Kidney (tissue), 14 donors: ENCODE data around the gene SOX5. TPM values are rescaled to one million over a fixed set of nuclear protein-coding genes. Genes with fewer than 3 reads are reported as not detected.
"Not testable (repeated sequence)": the region's sequence is repeated elsewhere in the genome, so short reads cannot be mapped to it uniquely, and the experiment has no call there.

Experiments used
- DNase-seq, 5 donors: peaks; one replicate each; pipeline ENCODE4 v3.0.0-alpha.2; 2013 to 2020
- FAIRE-seq: peaks from 2 replicates; lab custom pipeline; 2012; peaks lifted over from hg19 to GRCh38; lab: Jason Lieb, UNC
- H3K27ac ChIP-seq, 2 donors: one replicate each; pipeline ENCODE4 v1.7.0; 2013; ENCODE audit warnings: low read depth in 2 of 2, low read length in 2 of 2, inconsistent platforms in 1 of 2
- H3K27me3 ChIP-seq: one replicate; pipeline ENCODE4 v1.7.1; 2013; ENCODE audit warnings: low read length, inconsistent platforms; ENCODE audit not compliant: control insufficient read depth, insufficient read depth
- H3K36me3 ChIP-seq, 3 donors: one replicate each; pipeline versions ENCODE4 v1.7.0 to v1.7.1; 2013; ENCODE audit warnings: low read length in 3 of 3, control low read depth in 1 of 3, inconsistent platforms in 1 of 3; ENCODE audit not compliant: insufficient read depth in 3 of 3, control insufficient read depth in 2 of 3
- H3K4me1 ChIP-seq, 3 donors: one replicate each; pipeline versions ENCODE4 v1.7.0 to v1.7.1; 2013; ENCODE audit warnings: low read length in 3 of 3, inconsistent platforms in 1 of 3, low read depth in 1 of 3; ENCODE audit not compliant: control insufficient read depth in 2 of 3, insufficient read depth in 2 of 3
- H3K4me3 ChIP-seq, 3 donors: one replicate each; pipeline versions ENCODE4 v1.7.0 to v1.8.1; 2013; ENCODE audit warnings: low read length in 3 of 3, control low read depth in 1 of 3, inconsistent platforms in 1 of 3
- H3K9ac ChIP-seq, 3 donors: one replicate each; pipeline versions ENCODE4 v1.7.0 to v1.7.1; 2013; ENCODE audit warnings: low read length in 3 of 3, control low read depth in 1 of 3, inconsistent platforms in 1 of 3
- H3K9me3 ChIP-seq, 3 donors: one replicate each; pipeline versions ENCODE4 v1.7.0 to v1.7.1; 2013; ENCODE audit warnings: low read length in 3 of 3, control low read depth in 1 of 3, inconsistent platforms in 1 of 3; ENCODE audit not compliant: control insufficient read depth in 2 of 3, insufficient read depth in 1 of 3
- CTCF ChIP-seq: IDR thresholded peaks from 3 replicates; pipeline ENCODE4 v1.5.1; 2012; ENCODE audit warnings: mild to moderate bottlenecking, moderate library complexity, borderline replicate concordance; ENCODE audit not compliant: insufficient read depth; ENCODE audit errors: extremely low read depth
- intact Hi-C: fragments of 100-400 bp; cut with DNase I; formaldehyde crosslinking; loops from one replicate; pipeline ENCODE4 v1.11.1; 2022
- polyA plus RNA-seq: library from polyadenylated mRNA; stranded (reverse); fragments of 350-450 nt; fragmentation: Illumina TruSeq; extraction: RNeasy Lipid Tissue Mini Kit (QIAGEN cat#74804); gene quantifications from one replicate; pipeline ENCODE4 v1.2.3, GENCODE V29; 2014; ENCODE audit warnings: low read depth, low replicate concordance; ENCODE audit not compliant: insufficient read depth
- total RNA-seq: library from RNA; stranded (reverse); fragmentation: NEBNext Ultra II Directional; extraction: Animal tissue kit (Norgen Biotek cat#: 25700); gene quantifications from one replicate; pipeline ENCODE4 v1.2.1, GENCODE V29; 2021
- donor health status: control.
- donor health status: control.
- donor health status: control.
- donor health status: control.
- donor health status: control.
- donor health status: DM: yes; HTN: yes; CAD: no.
- donor health status: Normal renal cell carcinoma (clear cell type).

The SOX5 gene
- total and polyA plus RNA-seq, 2 donors from 2014 or later, result 0.54 to 10.8 TPM

- H3K4me1 ChIP-seq, result no peaks in the 10 kb centered on the region
- no peak overlapping the region for H3K4me3 ChIP-seq
- FAIRE-seq (no peak), DNase-seq (no peak)
- TF ChIP-seq CTCF, result no peak
- no peak overlapping the region for H3K27ac ChIP-seq
- H3K9ac ChIP-seq, result no peak overlapping the region
- H3K36me3 ChIP-seq, result no peaks in the 10 kb centered on the region
- H3K9me3 ChIP-seq, result peaks cover 0 to 5% (median 0%) of the 10 kb centered on the region in 3 donors
- H3K27me3 ChIP-seq, result no peaks in the 10 kb centered on the region
- intact Hi-C loops, result no loop called here
Measured at GRCh38 chr12:23502259-23502658, 447.2 kb downstream of the SOX5 start.

- DNase-seq (no peak), FAIRE-seq (no peak)
- H3K27ac ChIP-seq, result no peak overlapping the region
- H3K27me3 ChIP-seq, result no peaks in the 10 kb centered on the region
- H3K4me3 ChIP-seq, result no peak overlapping the region
- intact Hi-C loops, result no loop called here
- H3K36me3 ChIP-seq, result no peaks in the 10 kb centered on the region
- H3K4me1 ChIP-seq, result no peaks in the 10 kb centered on the region
- H3K9me3 ChIP-seq, result peaks cover 0 to 5% (median 0%) of the 10 kb centered on the region in 3 donors
- no peak for TF ChIP-seq CTCF
- no peak overlapping the region for H3K9ac ChIP-seq
Measured at GRCh38 chr12:23495472-23495871, 454.0 kb downstream of the SOX5 start.

GRCh38 chr12:23493672-23494071, 455.8 kb downstream of the SOX5 start:
- no peak for TF ChIP-seq CTCF

GRCh38 chr12:23491029-23491428, 458.4 kb downstream of the SOX5 start:
- FAIRE-seq, H3K4me3 ChIP-seq, H3K27ac ChIP-seq, H3K36me3 ChIP-seq, intact Hi-C loops, H3K9me3 ChIP-seq, H3K9ac ChIP-seq, DNase-seq, H3K4me1 ChIP-seq, H3K27me3 ChIP-seq: not testable (repeated sequence)

More at GRCh38 chr12:23493672-23494071, 455.8 kb downstream of the SOX5 start:
- Histone ChIP-seq H3K4me3 (no peak overlapping the region), H3K27ac (no peak overlapping the region), H3K4me1 (no peaks in the 10 kb centered on the region), H3K9me3 (peaks cover 0 to 5% (median 0%) of the 10 kb centered on the region in 3 donors), H3K27me3 (no peaks in the 10 kb centered on the region), H3K9ac (no peak overlapping the region), H3K36me3 (no peaks in the 10 kb centered on the region)
- FAIRE-seq (no peak), DNase-seq (peak in 1 of 5 donors; percentile 25)
- intact Hi-C loops, result no loop called here
